Adrenal gland (tissue), 12 donors: ENCODE results near the gene RBM34. TPM values are rescaled to one million over a fixed set of nuclear protein-coding genes. Genes with fewer than 3 reads are reported as not detected.
"Not testable (repeated sequence)": the region's sequence is repeated elsewhere in the genome, so short reads cannot be mapped to it uniquely, and the experiment has no call there.

ENCODE experiments used
- DNase-seq, 7 donors: peaks; one replicate each; pipeline ENCODE4 v3.0.0-alpha.2; 2019 to 2020
- H3K27ac ChIP-seq, 5 donors: fragments of 200-600 bp; sonication (generic) in 4 of 5; 1 replicate in 3 of 5; 2 replicates in 2 of 5; pipeline versions ENCODE4 v1.5.1 to v1.8.0; 2016 to 2020; ENCODE audit warnings: mild to moderate bottlenecking in 1 of 5
- H3K27me3 ChIP-seq: fragments of 200-600 bp; 2 replicates; pipeline ENCODE4 v1.8.0; 2021
- H3K36me3 ChIP-seq, 2 donors: fragments of 200-600 bp; replicated peaks in 1 of 2; 1 replicate in 1 of 2; 2 replicates in 1 of 2; pipeline versions ENCODE4 v1.5.1 to v1.8.0; 2018 to 2022
- H3K4me1 ChIP-seq, 2 donors: fragments of 200-600 bp; replicated peaks in 1 of 2; 1 replicate in 1 of 2; 2 replicates in 1 of 2; pipeline versions ENCODE4 v1.5.1 to v1.8.0; 2018 to 2021
- H3K4me3 ChIP-seq, 4 donors: fragments of 200-600 bp; sonication (generic) in 3 of 4; one replicate each; pipeline ENCODE4 v1.5.1; 2016 to 2018
- H3K9me3 ChIP-seq, 3 donors: fragments of 200-600 bp; sonication (generic) in 1 of 3; replicated peaks in 1 of 3; 1 replicate in 2 of 3; 2 replicates in 1 of 3; pipeline versions ENCODE4 v1.5.1 to v1.8.0; 2016 to 2021
- POLR2A ChIP-seq, 2 donors: fragments of 450-650 bp; IDR thresholded peaks; one replicate each; pipeline ENCODE4 v1.6.1; 2017; ENCODE audit warnings: antibody characterized with exemption in 2 of 2, mild to moderate bottlenecking in 2 of 2, moderate library complexity in 1 of 2
- whole genome bisulfite sequencing, 4 donors: extraction: QIAGEN DNeasy Blood & Tissue Kit in 2 of 4; methylation state at CpG; one replicate each; pipeline versions ENCODE4 v1.1.5 to v1.1.7; 2013 to 2017; 5-methylcytosine and 5-hydroxymethylcytosine counted together
- intact Hi-C, 2 donors: fragments of 100-400 bp; cut with DNase I; formaldehyde crosslinking; loops; one replicate each; pipeline versions ENCODE4 v1.14.1 to v1.15.0; 2022 to 2023
- polyA plus RNA-seq, 3 donors: library from polyadenylated mRNA; stranded (reverse); fragments of 200-250 nt in 2 of 3; fragments of 350-450 nt in 1 of 3; fragmentation: Illumina TruSeq in 1 of 3; extraction: RNeasy Lipid Tissue Mini Kit (QIAGEN cat#74804) in 1 of 3; gene quantifications; one replicate each; pipeline ENCODE4 v1.2.3, GENCODE V29; 2013 to 2014
- total RNA-seq, 9 donors: library from RNA; depleted of rRNA in 4 of 9; stranded (reverse); fragments of >200 nt in 4 of 9; fragments of 120-200 nt in 1 of 9; fragmentation: NEBNext Ultra II Directional in 1 of 9; extraction: Animal tissue kit (Norgen Biotek cat#: 25700) in 1 of 9; gene quantifications; one replicate each; pipeline versions ENCODE4 v1.1.0 to v1.2.4, GENCODE V29; 2013 to 2023
- TF ChIP-seq, protein P1 (sequence below), 6 experiments: fragments of 450-650 bp in 4 of 6; fragments of 200-600 bp in 2 of 6; sonication (generic) in 1 of 6; IDR thresholded peaks; 1 replicate in 5 of 6; 2 replicates in 1 of 6; pipeline versions ENCODE4 v1.5.1 to v1.8.0; 2016 to 2021; ENCODE audit warnings: antibody characterized with exemption in 6 of 6, mild to moderate bottlenecking in 2 of 6, moderate library complexity in 1 of 6
- donor health status: healthy with polysubstance abuse.
- donor health status: Bipolar disorder and iron deficiency.
- donor health status: DM: yes; HTN: yes; CAD: no.
- donor health status: DM: no; HTN: no; CAD: no.
- donor health status: DM: no; HTN: no; CAD: no.
- donor health status: DM: yes; HTN: yes; CAD: no.

The RBM34 gene
- total and polyA plus RNA-seq, 12 donors, result 16.6 to 181 (median 63.2) TPM

DNA sequence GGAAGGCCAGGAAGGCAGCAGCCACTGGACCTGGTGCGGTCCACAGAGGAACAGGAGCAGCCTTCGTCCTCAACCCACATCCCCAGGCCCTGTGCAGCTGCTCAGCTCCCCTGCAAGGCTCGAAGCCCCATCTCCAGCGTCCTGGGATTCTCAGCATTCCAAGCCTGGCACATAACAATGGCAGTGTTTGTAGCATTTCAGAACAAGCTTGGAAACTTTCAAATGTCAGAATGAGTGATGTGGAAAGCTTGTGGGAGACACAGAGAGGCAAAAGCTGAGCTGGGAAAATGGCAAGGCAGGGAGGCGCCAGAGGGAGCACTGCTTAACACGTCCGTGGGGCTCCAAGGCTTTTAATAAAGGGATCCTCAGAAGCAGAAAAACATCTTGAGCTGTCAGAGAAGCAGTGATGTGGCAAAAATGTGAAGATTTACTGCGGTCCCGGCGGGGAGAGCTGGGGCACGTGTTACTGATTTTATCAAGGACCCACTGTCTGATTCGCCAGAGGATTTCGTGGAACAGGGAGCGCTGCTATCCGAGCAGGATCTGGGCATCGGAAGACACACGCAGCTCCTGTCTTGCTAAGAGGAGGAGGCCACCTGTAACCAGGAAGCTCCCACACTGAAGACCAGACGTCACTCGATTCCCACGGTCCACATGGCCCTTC lies 70.5 kb downstream of the RBM34 start:
- Histone ChIP-seq H3K9me3 (no peaks in the 10 kb centered on the region), H3K27ac (no peak overlapping the region), H3K36me3 (no peaks in the 10 kb centered on the region), H3K27me3 (no peaks in the 10 kb centered on the region), H3K4me3 (no peak overlapping the region), H3K4me1 (peaks cover 0 to 10% of the 10 kb centered on the region in 2 donors)
- intact Hi-C loops, result loop anchor here (5.0 to 10.0 kb wide), 3 partner anchors 324 to 593 kb away; no protein-coding TSS in a partner anchor
- no peak for TF ChIP-seq POLR2A (IDR thresholded peaks at IDR 0.05)
- TF ChIP-seq, protein P1, sequence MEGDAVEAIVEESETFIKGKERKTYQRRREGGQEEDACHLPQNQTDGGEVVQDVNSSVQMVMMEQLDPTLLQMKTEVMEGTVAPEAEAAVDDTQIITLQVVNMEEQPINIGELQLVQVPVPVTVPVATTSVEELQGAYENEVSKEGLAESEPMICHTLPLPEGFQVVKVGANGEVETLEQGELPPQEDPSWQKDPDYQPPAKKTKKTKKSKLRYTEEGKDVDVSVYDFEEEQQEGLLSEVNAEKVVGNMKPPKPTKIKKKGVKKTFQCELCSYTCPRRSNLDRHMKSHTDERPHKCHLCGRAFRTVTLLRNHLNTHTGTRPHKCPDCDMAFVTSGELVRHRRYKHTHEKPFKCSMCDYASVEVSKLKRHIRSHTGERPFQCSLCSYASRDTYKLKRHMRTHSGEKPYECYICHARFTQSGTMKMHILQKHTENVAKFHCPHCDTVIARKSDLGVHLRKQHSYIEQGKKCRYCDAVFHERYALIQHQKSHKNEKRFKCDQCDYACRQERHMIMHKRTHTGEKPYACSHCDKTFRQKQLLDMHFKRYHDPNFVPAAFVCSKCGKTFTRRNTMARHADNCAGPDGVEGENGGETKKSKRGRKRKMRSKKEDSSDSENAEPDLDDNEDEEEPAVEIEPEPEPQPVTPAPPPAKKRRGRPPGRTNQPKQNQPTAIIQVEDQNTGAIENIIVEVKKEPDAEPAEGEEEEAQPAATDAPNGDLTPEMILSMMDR (IDR thresholded peaks at IDR 0.05), result no peak
- 67 to 79% (median 75%) methylated on average over 18 to 20 of the region's 20 CpGs for WGBS, 4 donors
- no peak for DNase-seq

DNA sequence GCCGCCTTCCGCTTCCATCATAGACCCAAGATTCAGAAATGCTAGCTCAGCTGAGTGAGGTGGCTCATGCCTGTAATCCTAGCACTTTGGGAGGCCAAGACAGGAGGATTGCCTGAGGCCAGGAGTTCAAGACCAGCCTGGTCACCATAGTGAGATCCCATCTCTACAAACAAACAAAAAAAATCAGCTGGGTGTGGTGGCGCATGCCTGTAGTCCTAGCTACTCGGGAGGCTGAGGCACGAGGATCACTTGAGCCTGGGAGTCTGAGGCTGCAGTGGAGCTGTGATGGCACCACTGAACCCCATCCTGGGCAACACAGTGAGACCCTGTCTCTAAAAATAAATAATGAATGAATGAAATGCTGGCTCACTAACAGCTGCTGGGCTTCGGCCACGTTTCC lies 72.1 kb downstream of the RBM34 start:
- intact Hi-C loops, result loop anchor here in 1 of 2 donors (5.0 to 10.0 kb wide), 2 partner anchors 354 to 592 kb away; no protein-coding TSS in a partner anchor
- DNase-seq, result no peak
- WGBS, 4 donors, result 88 to 98% (median 95%) methylated on average over 6 to 7 of the region's 7 CpGs

DNA sequence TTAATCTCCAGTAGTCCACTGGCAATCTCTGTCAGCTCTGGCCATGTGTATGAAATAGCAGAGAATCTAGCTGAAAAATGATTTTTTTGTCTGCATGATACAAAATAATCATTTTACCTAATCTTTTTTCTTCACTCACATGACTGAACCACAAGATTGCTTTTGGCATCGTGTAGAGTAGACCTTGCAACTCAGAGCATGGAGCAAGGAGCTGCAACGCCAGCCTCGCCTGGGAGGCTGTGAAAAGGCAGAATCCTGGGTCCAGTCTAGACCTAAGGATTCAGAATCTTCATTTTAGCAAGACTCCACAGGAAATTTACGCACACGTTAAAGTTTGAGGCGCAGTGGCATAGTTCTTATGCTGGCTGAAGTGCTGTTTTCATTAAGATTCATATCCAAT lies 72.6 kb downstream of the RBM34 start:
- H3K4me1 ChIP-seq, result peaks cover 7 to 12% of the 10 kb centered on the region in 2 donors
- TF ChIP-seq POLR2A (IDR thresholded peaks at IDR 0.05), result no peak
- TF ChIP-seq, protein P1 (IDR thresholded peaks at IDR 0.05), result no peak
- no peak overlapping the region for H3K4me3 ChIP-seq
- WGBS, 4 donors, result 86 to 89% (median 87%) methylated on average over 6 of the region's 6 CpGs
- intact Hi-C loops, result loop anchor here in 1 of 2 donors (5.0 to 10.0 kb wide), 2 partner anchors 354 to 591 kb away; no protein-coding TSS in a partner anchor
- H3K27ac ChIP-seq, result no peak overlapping the region
- no peaks in the 10 kb centered on the region for H3K36me3 ChIP-seq
- H3K27me3 ChIP-seq, result no peaks in the 10 kb centered on the region
- no peak for DNase-seq
- no peaks in the 10 kb centered on the region for H3K9me3 ChIP-seq

More for the DNA sequence above, 72.1 kb downstream of the RBM34 start:
- no peak for TF ChIP-seq POLR2A (IDR thresholded peaks at IDR 0.05)
- TF ChIP-seq, protein P1 (IDR thresholded peaks at IDR 0.05), result no peak
- no peak overlapping the region for H3K27ac ChIP-seq
- no peak overlapping the region for H3K4me3 ChIP-seq
- H3K9me3 ChIP-seq, result no peaks in the 10 kb centered on the region
- peaks cover 2 to 12% of the 10 kb centered on the region in 2 donors for H3K4me1 ChIP-seq
- H3K36me3 ChIP-seq, result no peaks in the 10 kb centered on the region
- H3K27me3 ChIP-seq, result no peaks in the 10 kb centered on the region

DNA sequence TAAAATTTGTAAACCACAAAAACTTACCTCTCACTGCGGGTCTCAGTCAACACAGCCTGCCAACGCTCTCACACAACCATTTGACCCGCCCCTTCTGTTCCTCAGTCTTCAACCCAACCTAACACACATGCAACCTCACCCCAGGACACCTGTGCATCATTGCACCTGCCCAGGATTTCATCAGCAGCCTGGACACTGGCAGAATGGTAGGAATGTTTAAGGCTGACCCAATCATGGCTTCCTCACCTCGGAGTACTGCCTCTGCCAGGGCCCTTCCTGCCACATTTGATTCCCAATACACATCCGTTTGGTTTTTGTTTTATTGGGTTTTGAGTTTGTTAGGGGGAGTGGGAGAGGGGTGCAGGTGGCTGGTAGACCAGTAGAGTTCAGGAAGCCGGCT lies 73.1 kb downstream of the RBM34 start:
- WGBS, 4 donors, result 91 to 99% (median 94%) methylated on average over 6 of the region's 6 CpGs
- no peak for DNase-seq
- Histone ChIP-seq H3K4me3 (no peak overlapping the region), H3K9me3 (no peaks in the 10 kb centered on the region), H3K27me3 (no peaks in the 10 kb centered on the region), H3K27ac (no peak overlapping the region), H3K4me1 (peaks cover 12 to 13% of the 10 kb centered on the region in 2 donors), H3K36me3 (no peaks in the 10 kb centered on the region)
- intact Hi-C loops, result loop anchor here in 1 of 2 donors (5.0 to 10.0 kb wide), 2 partner anchors 353 to 591 kb away; no protein-coding TSS in a partner anchor
- TF ChIP-seq POLR2A (IDR thresholded peaks at IDR 0.05), result no peak
- TF ChIP-seq, protein P1 (IDR thresholded peaks at IDR 0.05), result no peak

DNA sequence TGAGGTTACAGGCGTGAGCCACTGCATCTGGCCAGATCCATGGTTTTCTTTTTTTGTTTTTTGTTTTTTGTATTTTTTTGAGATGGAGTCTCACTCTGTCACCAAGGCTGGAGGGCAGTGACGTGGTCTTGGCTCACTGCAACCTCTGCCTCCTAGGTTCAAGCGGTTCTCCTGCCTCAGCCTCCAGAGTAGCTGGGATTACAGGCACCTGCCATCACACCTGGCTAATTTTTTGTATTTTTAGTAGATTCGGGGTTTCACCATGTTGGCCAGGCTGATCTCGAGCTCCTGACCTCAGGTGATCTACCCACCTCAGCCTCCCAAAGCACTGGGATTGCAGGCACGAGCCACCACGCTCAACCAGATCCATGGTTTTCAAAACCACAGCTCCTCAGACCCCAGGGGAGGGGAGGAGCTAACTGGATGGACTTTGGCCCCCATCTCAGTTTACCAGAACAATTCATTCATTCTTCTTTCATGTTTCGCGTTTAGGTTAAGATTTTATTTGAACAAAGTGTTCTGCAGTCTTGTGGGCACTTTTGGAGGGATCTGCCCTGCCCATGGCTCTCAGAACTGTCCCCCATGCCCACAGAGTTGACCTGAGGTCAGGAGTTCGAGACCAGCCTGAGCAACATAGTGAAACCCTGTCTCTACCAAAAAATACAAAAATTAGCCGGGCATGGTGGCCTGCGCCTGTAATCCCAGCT lies 75.5 kb downstream of the RBM34 start:
- not testable (repeated sequence) for H3K27me3 ChIP-seq, H3K4me3 ChIP-seq, H3K36me3 ChIP-seq, H3K9me3 ChIP-seq, H3K27ac ChIP-seq, DNase-seq
- intact Hi-C loops, result loop anchor here in 1 of 2 donors (5.0 to 10.0 kb wide), 2 partner anchors 351 to 588 kb away; no protein-coding TSS in a partner anchor
- WGBS, 4 donors, result 89 to 94% (median 91%) methylated on average over 12 of the region's 12 CpGs
- H3K4me1 ChIP-seq, result peaks cover 18% of the 10 kb centered on the region in 2 donors
